HG03521 (cell line): Measurements from ENCODE around the gene YIF1A.
A peak's percentile ranks its signal among the peaks of the same experiment; 100 is the strongest.
"Not testable (repeated sequence)": the region's sequence is repeated elsewhere in the genome, so short reads cannot be mapped to it uniquely, and the experiment has no call there.

Experiments
- ATAC-seq: cut with Tn5 transposase; IDR thresholded peaks from one replicate; pipeline ENCODE4 v1.9.1; 2021; ENCODE audit warnings: mild to moderate bottlenecking, moderate library complexity; ENCODE audit not compliant: unreplicated experiment

The YIF1A gene

DNA sequence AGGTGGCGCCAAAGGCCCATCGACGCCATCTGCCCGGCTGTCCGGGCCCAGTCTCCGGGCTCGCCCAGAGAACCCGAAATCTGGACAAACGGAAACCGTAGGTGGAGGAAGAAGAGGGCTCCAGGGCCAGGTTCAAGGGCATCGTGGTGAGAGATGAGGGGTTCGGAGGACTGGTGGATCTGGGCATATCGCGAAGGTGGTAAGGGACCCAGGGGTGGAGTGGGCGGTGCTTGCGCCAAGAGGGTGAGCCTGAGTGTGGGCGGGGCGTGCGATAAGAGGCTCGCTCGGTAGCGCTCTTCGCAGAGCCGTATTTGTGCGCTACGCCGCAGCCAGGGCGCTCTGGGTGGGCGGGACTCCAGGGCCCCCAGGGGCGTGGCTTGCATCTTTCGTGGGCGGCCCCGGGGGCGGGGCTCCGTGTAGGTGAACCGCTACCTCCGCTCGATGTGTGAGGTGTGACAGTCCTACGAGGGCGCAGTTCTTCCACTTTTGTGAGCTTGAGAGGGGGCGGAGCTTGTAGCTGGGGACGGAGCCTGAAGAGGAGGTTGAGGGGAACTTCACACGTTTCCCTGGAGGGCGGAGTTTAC lies 23.1 kb upstream of the YIF1A start:
- ATAC-seq, result peak; percentile 59

DNA sequence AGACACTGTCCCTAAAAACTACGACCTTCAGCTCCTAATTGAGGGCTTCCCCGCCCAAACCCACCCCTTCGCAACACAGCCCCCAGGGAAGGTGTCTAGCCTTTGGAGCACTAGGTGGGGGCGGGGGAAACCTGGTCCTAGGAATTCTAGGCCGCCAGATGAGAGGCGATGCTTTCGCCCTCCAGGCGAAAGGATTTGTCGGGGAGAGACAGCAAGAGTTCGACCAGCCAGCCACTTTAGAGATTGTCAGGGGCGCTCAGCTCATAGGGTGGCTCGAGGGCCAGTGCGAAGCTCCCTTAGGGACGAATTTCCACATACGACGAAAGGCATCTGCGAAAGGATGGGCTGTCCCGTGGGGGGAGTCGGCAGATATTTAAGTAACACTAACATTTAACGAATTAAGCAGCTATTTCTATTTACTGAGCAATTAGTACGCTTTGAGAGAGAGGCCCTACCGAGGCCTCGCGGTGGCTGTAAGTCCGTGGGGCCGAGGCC lies 22.6 kb upstream of the YIF1A start:
- no peak for ATAC-seq

- not testable (repeated sequence) for ATAC-seq
These were observed 22.0 kb upstream of the YIF1A start for GRCh38 chr11:66310803-66311440.

- no peak for ATAC-seq
These were observed 21.4 kb upstream of the YIF1A start for GRCh38 chr11:66310324-66310723.

GRCh38 chr11:66309475-66309874 lies 20.5 kb upstream of the YIF1A start:
- no peak for ATAC-seq

DNA sequence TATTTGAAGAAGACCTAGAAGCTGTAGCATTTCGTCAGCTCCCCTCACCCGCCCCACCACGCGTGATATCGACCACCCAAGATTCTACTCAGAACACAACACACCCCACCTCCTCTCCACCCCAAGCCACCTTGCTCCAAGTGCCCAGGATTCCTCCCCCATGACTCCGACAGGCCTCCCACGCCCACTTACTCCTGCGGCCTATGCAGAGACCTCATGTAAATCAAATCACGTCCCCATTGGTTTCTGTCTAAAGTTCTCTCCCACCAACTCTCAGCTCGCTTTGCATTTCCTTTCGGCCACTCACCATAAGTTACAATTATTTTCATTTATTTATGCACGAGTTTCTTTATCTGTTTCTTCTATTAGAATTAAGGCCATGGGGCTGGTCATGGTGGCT lies 13.7 kb upstream of the YIF1A start:
- no peak for ATAC-seq

GRCh38 chr11:66299186-66299585 lies 10.2 kb upstream of the YIF1A start:
- ATAC-seq, result no peak

GRCh38 chr11:66297610-66298009 lies 8.7 kb upstream of the YIF1A start:
- no peak for ATAC-seq

- ATAC-seq, result no peak
These were observed 6.0 kb upstream of the YIF1A start for GRCh38 chr11:66294626-66295620.

- ATAC-seq, result no peak
These were observed 5.1 kb upstream of the YIF1A start for GRCh38 chr11:66293777-66294625.

DNA sequence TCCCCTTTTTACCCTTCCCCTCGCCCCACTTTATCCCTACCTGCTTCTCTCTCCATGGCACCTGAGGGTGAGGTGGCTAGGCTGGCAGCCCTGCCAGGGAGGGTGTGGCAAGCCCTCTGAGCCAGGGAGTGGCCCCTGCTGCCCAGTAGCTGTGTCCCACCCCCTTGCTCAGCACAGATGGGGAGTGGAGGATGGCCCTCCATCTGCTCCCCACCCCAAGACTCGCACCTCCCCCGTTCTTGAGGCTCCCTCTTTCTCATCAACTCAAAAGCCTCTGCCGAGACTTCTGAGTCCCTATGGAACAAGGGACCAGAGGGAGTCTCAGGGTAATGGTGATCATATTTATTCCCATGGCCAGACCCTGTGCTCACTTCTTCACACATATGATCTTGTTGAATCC lies 4.4 kb upstream of the YIF1A start:
- no peak for ATAC-seq

DNA sequence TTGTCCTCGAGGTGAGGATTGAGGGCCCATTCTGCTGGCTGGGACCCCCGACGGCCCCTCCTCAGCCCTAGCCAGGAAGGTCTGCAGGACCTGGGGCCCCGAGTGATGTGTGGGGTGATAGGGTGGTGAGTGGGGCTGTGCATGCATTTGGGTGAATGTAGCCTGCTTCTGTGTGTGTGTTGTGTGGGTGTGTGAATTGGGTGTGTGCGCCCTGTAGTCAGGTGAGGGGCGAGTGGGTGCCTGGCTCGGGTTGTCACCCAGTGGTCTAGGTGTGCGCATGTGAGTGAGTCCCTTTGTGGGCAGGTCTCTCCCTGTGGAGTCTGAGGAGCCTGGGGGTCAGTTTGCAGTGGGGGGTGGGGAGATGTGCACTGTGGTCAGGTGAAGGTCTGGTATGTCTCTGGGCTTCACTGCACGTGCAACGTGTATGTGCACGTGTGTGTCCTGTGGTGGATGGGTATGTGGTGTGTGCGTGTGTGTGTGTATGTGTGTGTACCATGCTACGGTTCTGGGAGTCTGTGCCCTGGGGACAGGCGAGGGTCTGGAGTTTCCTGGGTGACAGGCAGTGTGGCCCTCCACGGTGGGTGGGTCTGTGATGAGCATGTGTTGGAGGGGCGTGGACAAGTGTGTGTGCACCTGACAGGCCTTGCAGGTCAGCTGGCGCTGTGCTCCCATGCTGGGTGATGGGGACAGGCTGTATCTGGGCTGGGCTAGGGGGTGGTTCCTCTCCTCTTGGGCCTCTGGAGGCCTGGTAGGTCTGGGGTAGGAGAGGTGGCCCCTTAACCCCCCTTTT lies 3.8 kb upstream of the YIF1A start:
- ATAC-seq, result no peak

DNA sequence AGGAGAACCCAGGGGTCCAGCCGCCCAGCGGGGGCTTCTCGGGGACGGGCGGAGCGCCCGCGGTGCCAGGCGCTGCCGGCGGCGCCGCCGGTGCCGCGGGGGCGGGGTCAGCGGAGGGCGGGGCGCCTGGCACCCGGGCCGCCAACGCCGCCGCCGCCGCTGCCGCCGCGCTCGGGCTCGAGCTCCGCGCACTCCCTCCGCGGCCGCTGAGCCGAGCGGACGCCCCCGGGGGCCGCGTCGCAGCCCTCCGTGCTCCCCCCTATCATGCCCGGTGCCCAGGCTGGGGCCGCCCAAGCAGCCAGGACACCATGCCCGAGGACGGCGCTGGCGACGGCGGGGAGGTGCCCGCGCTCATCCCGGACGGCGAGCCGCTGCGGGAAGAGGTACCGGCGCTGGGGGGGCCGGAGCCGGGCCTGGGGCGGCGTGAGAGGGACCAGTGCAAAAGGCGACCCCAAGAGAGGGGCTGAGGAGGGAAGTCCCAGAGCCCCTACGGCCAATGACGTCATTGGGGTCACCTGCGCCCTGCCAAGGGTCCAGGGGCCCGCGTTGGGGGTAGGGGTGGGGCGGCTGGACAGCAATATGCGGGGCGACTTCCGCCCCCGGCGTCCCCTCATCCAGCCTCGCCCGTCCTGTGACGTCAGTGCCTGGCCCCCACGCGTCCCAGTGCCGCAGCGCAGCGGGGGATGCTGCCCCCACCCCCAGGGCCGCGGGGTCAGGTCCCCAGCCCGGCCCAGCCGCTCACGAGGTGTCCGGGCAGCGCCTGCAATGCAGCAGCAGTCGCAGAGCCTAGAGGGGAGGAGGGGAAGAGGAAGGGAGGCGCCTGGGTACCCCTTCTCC lies 3.0 kb upstream of the YIF1A start, which contains the start of gene TMEM151A:
Gene TMEM151A, plus strand, starts transcription at position 189 of the 837 bp plus-strand sequence. Its CDS starts 120 bp downstream, at position 309.
- no peak for ATAC-seq

DNA sequence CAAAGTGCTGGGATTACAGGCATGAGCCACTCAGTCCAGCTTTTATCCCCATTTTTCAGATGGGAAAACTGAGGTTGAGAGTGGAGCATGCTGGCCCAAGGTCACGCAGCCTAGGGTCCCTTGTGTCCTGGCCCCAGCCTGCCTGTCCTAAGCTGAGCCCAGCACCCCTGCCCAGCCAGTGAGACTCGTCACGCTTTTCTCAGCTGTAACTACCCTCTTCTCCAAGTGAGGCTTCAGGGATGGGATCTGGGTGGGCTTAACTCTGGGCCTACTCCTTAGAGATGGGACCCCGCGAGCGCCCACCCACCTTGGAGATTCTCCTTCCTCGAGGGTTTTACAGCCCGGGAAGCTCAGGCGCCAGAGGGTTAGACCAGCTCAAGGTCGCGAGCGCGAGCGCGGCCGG lies 2.4 kb upstream of the YIF1A start:
- ATAC-seq, result no peak

DNA sequence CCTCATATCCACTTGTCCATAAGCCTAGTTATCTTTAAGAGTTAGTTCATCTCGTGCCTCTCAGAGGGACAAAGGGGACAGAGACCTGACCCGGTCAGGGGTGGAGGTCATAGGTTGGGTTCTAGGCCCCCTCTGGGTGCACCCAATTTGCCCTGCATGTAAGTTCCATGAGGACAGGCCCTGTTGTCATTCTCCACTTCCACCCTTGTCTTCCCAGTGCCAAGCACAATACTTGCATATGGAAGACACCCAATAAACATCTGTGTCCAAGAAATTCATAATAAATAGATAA lies 1.3 kb upstream of the YIF1A start:
- ATAC-seq, result no peak

DNA sequence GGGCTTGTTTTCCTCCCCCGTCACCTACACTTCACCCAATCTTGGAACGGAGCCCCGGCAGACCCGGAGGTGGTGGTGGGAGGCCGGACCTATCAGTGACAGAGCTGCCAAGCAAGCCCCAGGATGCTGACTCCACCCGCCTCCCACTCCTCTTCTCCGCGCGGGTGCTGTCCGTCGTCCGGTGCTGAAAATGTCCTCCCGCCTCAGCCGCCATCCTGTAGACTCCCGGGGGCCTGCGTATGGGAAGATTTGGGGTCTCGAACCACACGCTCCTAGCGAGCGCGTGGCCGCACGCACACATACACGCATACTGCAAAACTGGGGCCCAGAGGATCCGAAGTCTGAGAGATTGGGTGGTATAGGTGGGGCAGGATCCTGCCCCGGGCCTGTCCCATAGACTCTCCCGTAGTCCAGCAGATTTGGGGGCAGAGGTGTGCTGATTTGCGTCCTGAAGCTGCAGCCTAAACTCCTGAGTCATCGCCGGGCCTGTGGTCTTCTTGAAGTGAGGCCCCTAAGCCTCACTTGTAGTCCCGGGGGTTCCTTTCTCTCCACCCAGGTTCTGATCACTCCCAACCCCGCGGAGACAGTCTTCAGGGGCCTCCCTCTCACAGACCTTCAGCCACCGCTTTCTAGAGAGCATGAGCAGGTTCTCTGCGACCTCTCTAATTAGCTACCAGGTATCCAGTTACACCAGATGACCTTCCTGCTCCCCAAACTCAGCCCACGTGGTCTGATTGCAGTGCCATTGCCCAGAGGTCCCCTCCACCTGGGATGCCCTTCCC lies 796 bp upstream of the YIF1A start:
- ATAC-seq, result peak; percentile 34

DNA sequence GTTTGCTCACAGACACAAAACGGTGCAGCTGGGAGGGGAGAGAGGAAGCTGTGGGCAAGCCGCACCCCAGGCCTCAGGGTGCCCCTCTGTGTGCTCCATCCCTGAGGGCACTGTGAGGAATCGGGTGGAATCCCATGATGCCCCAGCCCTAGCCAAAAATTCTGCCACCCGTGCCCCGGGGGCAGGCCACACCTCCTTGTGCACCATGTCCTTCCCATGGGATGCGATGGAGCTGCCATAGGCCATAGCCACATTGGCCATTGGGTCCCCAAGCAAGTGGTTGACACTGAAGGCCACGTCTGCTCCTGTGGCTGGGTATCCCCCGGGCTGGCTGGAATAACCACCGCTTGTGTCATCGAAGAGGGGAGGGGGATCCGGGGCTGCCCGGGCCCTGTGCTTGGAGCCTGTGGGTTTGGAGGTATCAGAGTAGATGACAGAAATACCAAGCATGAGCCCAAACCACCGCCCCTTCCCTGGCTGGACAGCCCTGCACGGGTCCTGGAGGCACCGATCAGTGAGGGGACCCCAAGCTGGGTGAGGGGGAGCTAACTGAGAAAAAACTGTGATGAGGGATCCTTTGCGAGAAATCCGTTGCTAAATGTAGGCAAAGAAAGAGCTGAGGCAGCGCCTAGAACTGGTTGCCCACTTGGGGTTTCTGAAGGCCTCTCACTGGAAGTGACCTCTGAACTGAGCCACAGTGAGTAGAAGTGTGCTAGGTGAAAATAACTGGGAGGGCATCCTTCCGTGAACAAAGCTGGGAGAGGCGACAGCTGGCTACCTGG lies 863 bp downstream of the YIF1A start:
- no peak for ATAC-seq
